OCI-LY7 (cell line): Measurements from ENCODE around the gene MLST8. TPM values are rescaled to one million over a fixed set of nuclear protein-coding genes. Genes with fewer than 3 reads are reported as not detected.

Source experiments
- BruUV-seq: library from RNA; stranded (reverse); fragments of 400-500 nt; replicated peaks from 2 replicates; lab custom pipeline; 2021; lab: Mats Ljungman, UMichigan
- CTCF ChIA-PET: fragments of 300-600 bp; sonication (Branson Sonifier 250); formaldehyde crosslinking; loops from one replicate; lab custom pipeline; 2022; ENCODE audit warnings: antibody characterized with exemption; ENCODE audit not compliant: unreplicated experiment; lab: Charles Lee
- POLR2A ChIA-PET: fragments of 300-600 bp; sonication (Branson Sonifier 250); formaldehyde crosslinking; loops from one replicate; lab custom pipeline; 2022; ENCODE audit warnings: antibody characterized with exemption; lab: Charles Lee
- DNase-seq: peaks from one replicate; pipeline ENCODE4 v3.0.0-alpha.2; 2015; ENCODE audit warnings: low spot score
- H2AFZ ChIP-seq: fragments of 200-600 bp; sonication (generic), shearing (Covaris generic); 2 replicates; pipeline ENCODE4 v1.6.1; 2014; ENCODE audit warnings: mild to moderate bottlenecking, antibody characterized with exemption, low read length, moderate library complexity
- H3K27ac ChIP-seq: fragments of 200-600 bp; sonication (generic); 2 replicates; pipeline ENCODE4 v1.5.1; 2014; ENCODE audit warnings: mixed run types, low read depth, mild to moderate bottlenecking, moderate library complexity, low read length, inconsistent platforms; ENCODE audit not compliant: poor library complexity, severe bottlenecking
- H3K36me3 ChIP-seq: fragments of 200-600 bp; sonication (generic); 2 replicates; pipeline ENCODE4 v1.6.1; 2014; ENCODE audit warnings: mild to moderate bottlenecking, antibody characterized with exemption, low read length, moderate library complexity, mixed read lengths; ENCODE audit not compliant: insufficient read depth
- H3K4me1 ChIP-seq: fragments of 200-600 bp; sonication (generic); 2 replicates; pipeline ENCODE4 v1.5.1; 2014; ENCODE audit warnings: mild to moderate bottlenecking, low read length; ENCODE audit not compliant: insufficient read depth, poor library complexity, severe bottlenecking
- H3K4me2 ChIP-seq: fragments of 200-600 bp; sonication (generic); 2 replicates; pipeline ENCODE4 v1.6.1; 2014; ENCODE audit warnings: mild to moderate bottlenecking, low read length
- H3K4me3 ChIP-seq: fragments of 200-600 bp; sonication (generic); 2 replicates; pipeline ENCODE4 v1.5.1; 2014; ENCODE audit warnings: mild to moderate bottlenecking, low read depth, low read length; ENCODE audit not compliant: poor library complexity, severe bottlenecking
- H3K79me2 ChIP-seq: fragments of 200-600 bp; sonication (generic); 2 replicates; pipeline ENCODE4 v1.6.1; 2016; ENCODE audit warnings: low read depth, mild to moderate bottlenecking, low read length, moderate library complexity, mixed read lengths; ENCODE audit not compliant: insufficient read depth
- H3K9me2 ChIP-seq: fragments of 200-600 bp; sonication (generic); 2 replicates; pipeline ENCODE4 v1.6.1; 2016; ENCODE audit warnings: mild to moderate bottlenecking, low read length, mixed read lengths; ENCODE audit not compliant: insufficient read depth
- H3K9me3 ChIP-seq: fragments of 200-600 bp; sonication (generic); 2 replicates; pipeline ENCODE4 v1.6.1; 2014; ENCODE audit warnings: mild to moderate bottlenecking, mixed run types, low read length, mixed read lengths
- H4K20me1 ChIP-seq: fragments of 200-600 bp; sonication (generic); 2 replicates; pipeline ENCODE4 v1.6.1; 2014; ENCODE audit warnings: mild to moderate bottlenecking, antibody characterized with exemption, low read length, moderate library complexity, mixed read lengths; ENCODE audit not compliant: insufficient read depth
- EZH2phosphoT487 ChIP-seq: fragments of 200-600 bp; sonication (generic); IDR thresholded peaks from 2 replicates; pipeline ENCODE4 v1.6.1; 2018; ENCODE audit warnings: low read depth, borderline replicate concordance, mild to moderate bottlenecking, mixed run types, antibody characterized with exemption, low read length, moderate library complexity, mixed read lengths
- intact Hi-C: fragments of 100-400 bp; cut with micrococcal nuclease; formaldehyde crosslinking; loops from one replicate; pipeline ENCODE4 v1.10.0; 2022; ENCODE audit not compliant: unreplicated experiment
- total RNA-seq, 2 experiments: library from RNA; depleted of rRNA in 1 of 2; stranded (reverse); fragments of >200 nt in 1 of 2; shearing (Covaris generic) in 1 of 2; gene quantifications; 2 replicates each; pipeline ENCODE4 v1.2.3, GENCODE V29; 2014 to 2022
- TF ChIP-seq, protein P1 (sequence below): fragments of 200-600 bp; sonication (generic); conservative IDR thresholded peaks from 2 replicates; pipeline ENCODE4 v1.5.1; 2014; ENCODE audit warnings: mild to moderate bottlenecking, antibody characterized with exemption, low read length, moderate library complexity, mixed read lengths

The MLST8 gene
- total RNA-seq, 2 experiments from 2014 or later = 65.4 to 71.3 TPM

DNA sequence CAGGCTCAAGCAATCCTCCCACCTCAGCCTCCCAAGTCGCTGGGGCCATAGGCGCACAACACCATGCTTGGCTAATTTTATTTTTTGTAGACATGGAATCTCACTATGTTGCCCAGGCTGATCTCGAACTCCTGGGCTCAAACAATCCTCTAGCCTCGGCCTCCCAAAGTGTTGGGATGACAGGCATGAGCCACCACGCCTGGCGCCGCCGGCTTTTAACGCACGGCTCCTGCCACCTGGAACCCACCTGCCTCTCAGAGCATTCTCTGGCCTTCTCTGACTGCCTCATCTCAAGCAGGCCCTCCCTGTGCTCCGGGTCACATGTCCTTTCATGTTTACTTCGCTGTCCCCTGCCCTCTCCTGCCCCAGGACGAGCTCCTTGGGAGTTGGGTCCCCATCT is 19.2 kb upstream of the MLST8 start:
- no peak for TF ChIP-seq EZH2phosphoT487
- TF ChIP-seq, protein P1, sequence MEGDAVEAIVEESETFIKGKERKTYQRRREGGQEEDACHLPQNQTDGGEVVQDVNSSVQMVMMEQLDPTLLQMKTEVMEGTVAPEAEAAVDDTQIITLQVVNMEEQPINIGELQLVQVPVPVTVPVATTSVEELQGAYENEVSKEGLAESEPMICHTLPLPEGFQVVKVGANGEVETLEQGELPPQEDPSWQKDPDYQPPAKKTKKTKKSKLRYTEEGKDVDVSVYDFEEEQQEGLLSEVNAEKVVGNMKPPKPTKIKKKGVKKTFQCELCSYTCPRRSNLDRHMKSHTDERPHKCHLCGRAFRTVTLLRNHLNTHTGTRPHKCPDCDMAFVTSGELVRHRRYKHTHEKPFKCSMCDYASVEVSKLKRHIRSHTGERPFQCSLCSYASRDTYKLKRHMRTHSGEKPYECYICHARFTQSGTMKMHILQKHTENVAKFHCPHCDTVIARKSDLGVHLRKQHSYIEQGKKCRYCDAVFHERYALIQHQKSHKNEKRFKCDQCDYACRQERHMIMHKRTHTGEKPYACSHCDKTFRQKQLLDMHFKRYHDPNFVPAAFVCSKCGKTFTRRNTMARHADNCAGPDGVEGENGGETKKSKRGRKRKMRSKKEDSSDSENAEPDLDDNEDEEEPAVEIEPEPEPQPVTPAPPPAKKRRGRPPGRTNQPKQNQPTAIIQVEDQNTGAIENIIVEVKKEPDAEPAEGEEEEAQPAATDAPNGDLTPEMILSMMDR = no peak
- no peak overlapping the region for H3K27ac ChIP-seq
- H3K4me2 ChIP-seq = no peak overlapping the region
- H3K36me3 ChIP-seq = peaks cover 7% of the 10 kb centered on the region; the same call in 1 of the 2 replicates
- BruUV-seq = no TSS peak
- intact Hi-C loops = no loop called here
- no peaks in the 10 kb centered on the region for H3K9me2 ChIP-seq
- no peak overlapping the region for H2AFZ ChIP-seq
- ChIA-PET POLR2A (no interaction called here), CTCF (no interaction called here)
- no peaks in the 10 kb centered on the region for H3K4me1 ChIP-seq
- no peak for DNase-seq
- no peaks in the 10 kb centered on the region for H3K9me3 ChIP-seq
- H4K20me1 ChIP-seq = no peaks in the 10 kb centered on the region
- no peak overlapping the region for H3K4me3 ChIP-seq
- no peaks in the 10 kb centered on the region for H3K79me2 ChIP-seq

DNA sequence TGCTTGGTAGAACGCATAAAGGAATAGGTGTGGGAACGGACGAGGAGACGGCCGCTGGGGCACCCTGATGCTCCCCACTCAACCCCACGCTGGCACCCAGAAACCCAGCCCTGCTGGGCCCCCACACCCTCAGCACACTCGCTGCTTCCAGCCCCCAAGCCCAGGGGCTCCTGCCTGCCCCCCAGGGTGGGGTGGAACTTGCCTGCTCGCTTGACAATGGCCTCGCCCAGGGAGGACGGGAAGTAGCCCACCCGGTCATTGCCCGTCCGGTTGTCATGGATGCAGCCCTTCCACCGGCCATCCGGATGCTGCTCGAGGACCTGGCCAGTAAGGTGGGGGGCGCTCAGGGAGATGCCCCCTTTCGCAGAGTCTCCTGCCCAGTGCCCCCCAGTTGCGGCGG is 18.7 kb upstream of the MLST8 start:
- intact Hi-C loops = no loop called here
- CTCF ChIA-PET = no interaction called here

DNA sequence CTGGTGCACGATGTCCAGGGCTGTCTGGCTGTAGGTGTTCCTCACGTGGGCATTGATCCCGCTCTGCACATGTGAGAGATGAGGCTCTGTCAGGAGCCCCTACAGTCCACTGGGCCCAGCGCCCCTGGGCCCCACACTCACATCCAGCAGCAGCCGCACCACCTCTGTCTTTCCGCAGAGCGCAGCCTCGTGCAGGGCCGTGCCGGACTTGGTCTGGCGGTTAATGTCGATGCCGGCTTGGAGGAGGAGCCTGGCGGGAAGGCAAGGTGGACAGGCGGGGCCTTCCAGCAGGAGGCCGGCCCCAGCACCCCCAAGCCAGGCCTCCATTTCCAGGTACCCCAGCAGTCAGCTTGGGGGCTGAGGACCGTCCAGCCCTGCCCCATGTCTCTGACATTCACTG is 18.0 kb upstream of the MLST8 start:
- H3K4me3 ChIP-seq = no peak overlapping the region
- no peaks in the 10 kb centered on the region for H3K79me2 ChIP-seq
- no peak overlapping the region for H3K4me2 ChIP-seq
- no peaks in the 10 kb centered on the region for H3K9me3 ChIP-seq
- no peaks in the 10 kb centered on the region for H3K9me2 ChIP-seq
- ChIA-PET POLR2A (no interaction called here), CTCF (no interaction called here)
- TF ChIP-seq EZH2phosphoT487 = no peak
- TF ChIP-seq, protein P1 = no peak
- H3K36me3 ChIP-seq = peaks cover 4% of the 10 kb centered on the region; the same call in 1 of the 2 replicates
- H2AFZ ChIP-seq = no peak overlapping the region
- BruUV-seq = no TSS peak
- no peaks in the 10 kb centered on the region for H3K4me1 ChIP-seq
- no peak for DNase-seq
- no peak overlapping the region for H3K27ac ChIP-seq
- no peaks in the 10 kb centered on the region for H4K20me1 ChIP-seq
- intact Hi-C loops = no loop called here

More for the DNA sequence above, 18.7 kb upstream of the MLST8 start:
- POLR2A ChIA-PET = no interaction called here
- DNase-seq = no peak
- TF ChIP-seq EZH2phosphoT487 = no peak
- TF ChIP-seq, protein P1 = no peak
- no peak overlapping the region for H3K4me3 ChIP-seq
- H4K20me1 ChIP-seq = no peaks in the 10 kb centered on the region
- H3K9me3 ChIP-seq = no peaks in the 10 kb centered on the region
- no peak overlapping the region for H3K4me2 ChIP-seq
- no peaks in the 10 kb centered on the region for H3K9me2 ChIP-seq
- no peak overlapping the region for H3K27ac ChIP-seq
- no peaks in the 10 kb centered on the region for H3K79me2 ChIP-seq
- H2AFZ ChIP-seq = no peak overlapping the region
- peaks cover 7% of the 10 kb centered on the region; the same call in 1 of the 2 replicates for H3K36me3 ChIP-seq
- BruUV-seq = no TSS peak
- H3K4me1 ChIP-seq = no peaks in the 10 kb centered on the region
